GM12892 (cell line): ENCODE measurements around the gene ZNF546.

Source experiments
- POLR2A ChIP-seq: IDR thresholded peaks from 2 replicates; pipeline ENCODE4 v1.6.1; 2011; ENCODE audit warnings: low read depth, low read length, control low read depth
- POLR2AphosphoS5 ChIP-seq: IDR thresholded peaks from 2 replicates; pipeline ENCODE4 v1.6.1; 2011; ENCODE audit warnings: low read depth, low read length, control low read depth
- TAF1 ChIP-seq: IDR thresholded peaks from 2 replicates; pipeline ENCODE4 v1.6.1; 2011; ENCODE audit warnings: low read depth, mild to moderate bottlenecking, control low read depth, low read length, borderline replicate concordance

GRCh38 chr19:39970425-39970674 lies 26.5 kb upstream of the ZNF546 start:
- no peak for TF ChIP-seq POLR2A
- no peak for TF ChIP-seq POLR2AphosphoS5
- no peak for TF ChIP-seq TAF1
